Smooth muscle cell (in vitro differentiated cells): ENCODE measurements around the gene SMYD4. TPM values are rescaled to one million over a fixed set of nuclear protein-coding genes. Genes with fewer than 3 reads are reported as not detected.

Experiments used
- DNase-seq: peaks from one replicate; lab custom pipeline; 2025; ENCODE audit not compliant: unreplicated experiment; lab: John Stamatoyannopoulos, UW
- H2AFZ ChIP-seq: fragments of 200-600 bp; sonication (generic); 2 replicates; pipeline ENCODE4 v1.6.0; 2016; ENCODE audit warnings: antibody characterized with exemption, low read depth, mild to moderate bottlenecking
- H3F3A ChIP-seq: fragments of 200-600 bp; sonication (generic); 2 replicates; pipeline ENCODE4 v1.6.0; 2017; ENCODE audit warnings: antibody characterized with exemption, low read depth
- H3K27ac ChIP-seq: fragments of 200-600 bp; sonication (generic); 2 replicates; pipeline ENCODE4 v1.5.1; 2016; ENCODE audit warnings: low read depth, mild to moderate bottlenecking
- H3K27me3 ChIP-seq: fragments of 200-600 bp; sonication (generic); 2 replicates; pipeline ENCODE4 v1.6.1; 2016; ENCODE audit warnings: low read depth, mild to moderate bottlenecking
- H3K36me3 ChIP-seq: fragments of 200-600 bp; sonication (generic); 2 replicates; pipeline ENCODE4 v1.5.1; 2016; ENCODE audit warnings: low read depth
- H3K4me1 ChIP-seq: fragments of 200-600 bp; sonication (generic); 2 replicates; pipeline ENCODE4 v1.5.1; 2016; ENCODE audit warnings: low read depth
- H3K4me2 ChIP-seq: fragments of 200-600 bp; sonication (generic); 2 replicates; pipeline ENCODE4 v1.6.0; 2016; ENCODE audit warnings: mild to moderate bottlenecking
- H3K4me3 ChIP-seq: fragments of 200-600 bp; sonication (generic); 2 replicates; pipeline ENCODE4 v1.5.1; 2016; ENCODE audit warnings: mild to moderate bottlenecking
- H3K79me2 ChIP-seq: fragments of 200-600 bp; sonication (generic); 2 replicates; pipeline ENCODE4 v1.6.0; 2016; ENCODE audit warnings: low read depth, mild to moderate bottlenecking
- H3K9ac ChIP-seq: fragments of 200-600 bp; sonication (generic); 2 replicates; pipeline ENCODE4 v1.6.0; 2016; ENCODE audit warnings: low read depth
- H3K9me3 ChIP-seq: fragments of 200-600 bp; sonication (generic); replicated peaks from 2 replicates; pipeline ENCODE4 v1.5.1; 2016; ENCODE audit warnings: low read depth
- H4K20me1 ChIP-seq: fragments of 200-600 bp; sonication (generic); 2 replicates; pipeline ENCODE4 v1.6.0; 2016; ENCODE audit warnings: low read depth
- CTCF ChIP-seq: fragments of 200-600 bp; sonication (generic); IDR thresholded peaks from 2 replicates; pipeline ENCODE4 v1.5.1; 2017; ENCODE audit warnings: borderline replicate concordance, mild to moderate bottlenecking, antibody characterized with exemption; ENCODE audit not compliant: insufficient read depth, poor library complexity, severe bottlenecking
- WGBS: methylation state at CpG from one replicate; pipeline ENCODE4 v1.1.7; 2016; ENCODE audit warnings: low lambda C conversion rate; 5-methylcytosine and 5-hydroxymethylcytosine counted together
- polyA plus RNA-seq: library from polyadenylated mRNA; unstranded; fragments of >200 nt; fragmentation: Nextera tagmentation; extraction: Ambion mirVana; gene quantifications from 2 replicates; pipeline ENCODE4 v1.2.1, GENCODE V29; 2016
- total RNA-seq: library from RNA; depleted of rRNA; stranded (reverse); fragments of >200 nt; gene quantifications from 2 replicates; pipeline ENCODE4 v1.2.3, GENCODE V29; 2014

The SMYD4 gene
- total and polyA plus RNA-seq, 2 experiments from 2014 or later, result 9.5 to 11.1 TPM

DNA sequence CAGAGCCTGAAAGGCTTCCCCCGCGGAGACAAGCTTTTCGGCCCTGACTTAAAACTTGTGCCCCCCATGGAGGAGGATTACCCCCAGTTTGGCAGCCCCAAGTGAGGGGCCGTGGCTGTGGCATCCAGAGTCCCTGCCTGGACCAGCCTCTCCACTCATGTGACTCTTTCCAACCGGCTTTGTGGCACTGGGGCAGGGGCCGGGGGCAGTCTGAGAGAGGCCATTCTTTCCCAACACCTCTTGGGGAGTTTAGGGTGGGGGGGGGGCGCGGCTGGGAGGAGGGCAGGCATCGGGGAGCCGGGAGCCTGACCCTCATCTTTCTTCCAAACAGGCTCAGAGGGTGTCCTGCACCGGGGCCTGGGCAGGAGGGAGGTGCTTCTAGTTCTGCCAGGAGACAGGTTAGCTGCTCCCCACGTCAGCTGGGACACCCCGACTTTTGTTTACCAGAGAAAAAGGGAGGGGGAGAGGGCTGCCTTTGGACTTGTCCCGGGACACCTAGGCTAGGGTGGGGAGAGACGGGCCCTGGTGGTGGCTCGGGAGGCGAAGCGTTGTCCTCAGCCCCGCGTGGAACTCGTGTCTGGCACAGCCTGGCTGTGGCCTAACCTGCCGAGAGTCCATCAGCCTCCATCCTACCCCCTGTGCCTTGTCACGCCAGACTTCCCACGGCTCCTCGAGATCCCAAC, 75.1 kb downstream of the SMYD4 start:
- no peak overlapping the region for H3K9ac ChIP-seq
- H3K79me2 ChIP-seq, result no peaks in the 10 kb centered on the region
- no peaks in the 10 kb centered on the region for H3K9me3 ChIP-seq
- peaks cover 9% of the 10 kb centered on the region for H3K4me1 ChIP-seq
- no peaks in the 10 kb centered on the region for H3F3A ChIP-seq
- no peaks in the 10 kb centered on the region for H4K20me1 ChIP-seq
- no peak for TF ChIP-seq CTCF
- no peak overlapping the region for H3K4me2 ChIP-seq
- H3K27me3 ChIP-seq, result no peaks in the 10 kb centered on the region
- H2AFZ ChIP-seq, result no peak overlapping the region
- no peak overlapping the region for H3K27ac ChIP-seq
- H3K36me3 ChIP-seq, result no peaks in the 10 kb centered on the region
- DNase-seq, result no peak
- H3K4me3 ChIP-seq, result no peak overlapping the region
- 88% methylated on average over 24 of the region's 25 CpGs for WGBS

DNA sequence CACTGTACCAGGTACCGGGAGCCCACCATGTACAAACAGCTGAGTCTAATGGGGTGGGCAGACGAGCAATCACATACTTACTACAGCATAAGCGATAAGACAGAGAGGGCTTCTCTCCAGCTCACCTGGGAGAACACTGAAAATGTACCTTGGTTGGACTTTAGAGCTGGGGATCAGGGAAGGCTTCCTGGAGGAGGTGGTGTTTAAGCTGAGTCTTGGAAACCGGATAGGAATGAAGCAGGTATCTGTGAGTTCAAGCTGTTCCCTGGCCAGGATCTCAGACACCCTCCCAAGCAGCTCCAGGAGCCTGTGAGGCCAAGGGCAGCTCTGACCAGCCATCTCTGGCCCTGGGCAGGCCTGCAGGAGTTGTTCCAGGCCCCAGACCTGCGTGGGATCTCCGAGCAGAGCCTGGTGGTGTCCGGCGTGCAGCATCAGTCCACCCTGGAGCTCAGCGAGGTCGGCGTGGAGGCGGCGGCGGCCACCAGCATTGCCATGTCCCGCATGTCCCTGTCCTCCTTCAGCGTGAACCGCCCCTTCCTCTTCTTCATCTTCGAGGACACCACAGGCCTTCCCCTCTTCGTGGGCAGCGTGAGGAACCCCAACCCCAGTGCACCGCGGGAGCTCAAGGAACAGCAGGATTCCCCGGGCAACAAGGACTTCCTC, 75.8 kb downstream of the SMYD4 start:
- Histone ChIP-seq H2AFZ (no peak overlapping the region), H3K9me3 (no peaks in the 10 kb centered on the region), H3K4me2 (no peak overlapping the region), H4K20me1 (no peaks in the 10 kb centered on the region), H3K27me3 (no peaks in the 10 kb centered on the region), H3K4me3 (no peak overlapping the region), H3K4me1 (peaks cover 9% of the 10 kb centered on the region), H3K79me2 (no peaks in the 10 kb centered on the region), H3K9ac (no peak overlapping the region), H3K36me3 (no peaks in the 10 kb centered on the region), H3F3A (no peaks in the 10 kb centered on the region), H3K27ac (no peak overlapping the region)
- WGBS, result 94% methylated on average over 23 of the region's 23 CpGs
- no peak for TF ChIP-seq CTCF
- DNase-seq, result no peak

- Histone ChIP-seq H3K36me3 (no peaks in the 10 kb centered on the region), H3K27ac (no peak overlapping the region), H3K79me2 (no peaks in the 10 kb centered on the region), H3K9me3 (no peaks in the 10 kb centered on the region), H3K4me1 (peaks cover 9% of the 10 kb centered on the region), H3F3A (no peaks in the 10 kb centered on the region), H3K4me3 (no peak overlapping the region), H3K4me2 (peak overlapping the region; percentile 0), H3K27me3 (no peaks in the 10 kb centered on the region), H4K20me1 (no peaks in the 10 kb centered on the region), H3K9ac (no peak overlapping the region), H2AFZ (no peak overlapping the region)
- WGBS, result 53% methylated on average over 17 of the region's 18 CpGs
- TF ChIP-seq CTCF, result no peak
- no peak for DNase-seq
These were observed 77.1 kb downstream of the SMYD4 start for GRCh38 chr17:1752425-1753262.
